ENCODE measurements around the gene ATP5PO.

ATP5PO gene, protein sequence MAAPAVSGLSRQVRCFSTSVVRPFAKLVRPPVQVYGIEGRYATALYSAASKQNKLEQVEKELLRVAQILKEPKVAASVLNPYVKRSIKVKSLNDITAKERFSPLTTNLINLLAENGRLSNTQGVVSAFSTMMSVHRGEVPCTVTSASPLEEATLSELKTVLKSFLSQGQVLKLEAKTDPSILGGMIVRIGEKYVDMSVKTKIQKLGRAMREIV
- total RNA-seq, result 13.5 to 22.8 (median 19.9) reads per million in 3 donors

DNA sequence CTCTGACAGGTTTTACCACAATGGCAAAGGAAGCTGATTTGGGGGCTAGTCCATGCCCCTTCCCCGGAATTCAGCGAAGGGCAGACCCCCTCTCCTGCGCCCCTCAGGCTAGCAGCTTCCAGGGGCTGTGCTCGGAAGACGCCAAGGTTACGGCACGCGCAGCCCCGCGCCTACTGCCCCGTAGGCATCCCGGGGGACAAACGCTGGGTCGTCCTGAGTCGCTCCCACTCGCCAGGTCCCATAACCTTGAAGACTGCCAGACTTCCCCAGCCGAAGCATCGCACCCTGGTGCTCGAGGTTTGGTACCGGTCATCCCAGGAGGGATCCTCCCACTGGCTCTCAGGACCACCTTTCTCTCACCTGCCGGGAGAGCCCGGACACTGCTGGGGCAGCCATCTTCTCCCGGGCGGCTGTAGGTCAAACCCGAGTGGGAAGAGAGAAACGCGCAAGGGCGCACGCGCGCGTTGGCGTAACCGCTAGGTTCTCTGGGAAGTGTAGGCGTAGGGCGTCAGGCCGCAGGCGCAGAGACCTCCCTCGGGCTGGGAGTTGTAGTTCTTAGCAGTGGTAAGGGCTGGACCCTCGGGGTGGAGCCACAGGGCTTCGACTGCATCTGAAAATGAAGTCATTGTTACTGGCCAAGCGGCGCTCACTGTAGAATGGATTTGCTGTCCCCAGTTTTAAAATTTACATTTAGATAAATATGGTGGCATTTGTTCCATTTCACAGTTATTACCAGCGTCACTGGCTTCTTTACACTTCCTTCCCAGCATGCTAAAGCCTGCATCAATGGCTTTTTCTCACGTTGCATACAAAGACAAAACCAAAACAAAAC lies at the start of gene ATP5PO:
Gene ATP5PO (minus strand): TSS at position 437 of the 832 bp plus-strand sequence. CDS start 41 bp downstream, at position 396.
- H3K36me3 ChIP-seq (ENCODE audit: control insufficient read depth, insufficient read depth, low read length), result peaks cover 21% of the 10 kb centered on the region
- peak; percentile 88 to 96 (median 92) for DNase-seq

DNA sequence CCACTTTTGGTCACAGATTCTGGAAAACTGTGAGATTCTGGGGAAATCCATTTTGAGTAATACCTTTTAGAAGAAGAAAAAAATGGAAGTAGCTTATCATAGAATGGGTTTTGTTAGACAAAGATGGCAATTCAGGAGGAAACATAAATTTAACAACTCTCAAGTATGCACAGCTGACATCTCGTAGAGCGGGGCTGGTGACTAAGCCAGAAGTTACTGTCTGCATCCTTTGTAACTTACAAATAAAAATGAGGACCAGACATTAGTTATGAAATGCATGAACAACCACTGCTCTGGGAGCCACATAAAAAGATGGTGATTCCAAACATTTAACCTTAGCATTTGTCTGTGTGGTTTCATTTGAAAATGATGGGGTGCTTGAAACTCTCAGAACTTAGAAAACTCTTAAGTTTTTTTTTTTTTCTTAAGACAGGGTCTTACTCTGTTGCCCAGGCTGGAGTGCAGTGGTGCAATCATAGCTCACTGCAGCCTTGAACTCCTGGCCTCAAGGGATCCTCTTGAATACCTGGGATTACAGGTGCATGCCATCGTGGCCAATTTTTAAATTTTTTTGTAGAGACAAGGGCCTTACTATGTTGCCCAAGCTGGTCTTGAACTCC lies 49.2 kb upstream of the ATP5PO start:
- peaks cover 18% of the 10 kb centered on the region for H3K36me3 ChIP-seq (ENCODE audit: control insufficient read depth, insufficient read depth, low read length)
- H3K4me3 ChIP-seq (ENCODE audit: insufficient read depth, low read depth, low read length, poor library complexity, severe bottlenecking), result no peak overlapping the region
- no peaks in the 10 kb centered on the region for H3K4me1 ChIP-seq (ENCODE audit: control insufficient read depth, insufficient read depth, low read length, poor library complexity, severe bottlenecking)
- no peaks in the 10 kb centered on the region for H3K27me3 ChIP-seq (replicated peaks; ENCODE audit: control insufficient read depth, insufficient read depth, low read length, poor library complexity, severe bottlenecking)
- H3K27ac ChIP-seq (ENCODE audit: insufficient read depth, low read length, poor library complexity, severe bottlenecking), result no peak overlapping the region
- DNase-seq, result no peak
- H3K9me3 ChIP-seq (ENCODE audit: control insufficient read depth, low read length), result no peaks in the 10 kb centered on the region

More for the DNA sequence above, at the start of gene ATP5PO:
- Histone ChIP-seq H3K9me3 (ENCODE audit: control insufficient read depth, low read length) (no peaks in the 10 kb centered on the region), H3K4me3 (ENCODE audit: insufficient read depth, low read depth, low read length, poor library complexity, severe bottlenecking) (peak within 1 kb of the TSS; percentile 90), H3K27me3 (replicated peaks; ENCODE audit: control insufficient read depth, insufficient read depth, low read length, poor library complexity, severe bottlenecking) (no peaks in the 10 kb centered on the region), H3K4me1 (ENCODE audit: control insufficient read depth, insufficient read depth, low read length, poor library complexity, severe bottlenecking) (peaks cover 10% of the 10 kb centered on the region), H3K27ac (ENCODE audit: insufficient read depth, low read length, poor library complexity, severe bottlenecking) (peak within 1 kb of the TSS; percentile 84)

DNA sequence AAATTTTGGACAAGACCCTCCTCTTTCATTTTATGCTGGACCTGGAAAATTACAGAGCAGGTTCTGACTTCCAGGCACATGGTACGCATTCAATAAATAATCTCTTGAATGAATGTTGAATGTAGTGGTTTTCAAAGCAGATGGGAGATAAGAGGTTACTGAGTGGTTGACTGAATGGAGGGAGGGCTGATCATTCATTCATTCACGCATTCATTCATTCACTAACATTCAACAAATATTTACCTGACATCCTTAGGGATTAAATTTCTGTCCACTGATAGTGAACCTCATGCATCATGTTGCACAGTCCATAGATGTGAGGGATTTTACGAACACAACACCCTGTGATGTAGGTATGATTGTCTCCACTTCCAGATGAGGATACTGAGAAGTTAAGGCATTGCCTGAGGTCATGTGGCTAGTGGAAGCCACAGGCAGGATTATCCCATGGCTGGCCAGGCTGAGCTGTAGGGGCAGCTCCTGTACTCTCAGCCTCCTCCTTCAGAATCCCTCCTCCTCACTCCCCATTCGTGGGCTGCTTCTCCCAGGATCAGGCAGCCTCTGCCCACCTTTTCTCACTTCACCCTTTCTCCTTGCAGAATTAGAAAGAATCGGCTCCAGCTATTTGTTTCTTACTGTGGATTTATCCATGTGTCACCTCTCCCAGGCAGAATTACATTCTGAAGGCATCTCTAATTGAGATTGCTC lies 48.4 kb upstream of the ATP5PO start:
- no peaks in the 10 kb centered on the region for H3K27me3 ChIP-seq (replicated peaks; ENCODE audit: control insufficient read depth, insufficient read depth, low read length, poor library complexity, severe bottlenecking)
- H3K36me3 ChIP-seq (ENCODE audit: control insufficient read depth, insufficient read depth, low read length), result peaks cover 10% of the 10 kb centered on the region
- H3K27ac ChIP-seq (ENCODE audit: insufficient read depth, low read length, poor library complexity, severe bottlenecking), result no peak overlapping the region
- DNase-seq, result no peak
- no peaks in the 10 kb centered on the region for H3K4me1 ChIP-seq (ENCODE audit: control insufficient read depth, insufficient read depth, low read length, poor library complexity, severe bottlenecking)
- H3K4me3 ChIP-seq (ENCODE audit: insufficient read depth, low read depth, low read length, poor library complexity, severe bottlenecking), result no peak overlapping the region
- H3K9me3 ChIP-seq (ENCODE audit: control insufficient read depth, low read length), result no peaks in the 10 kb centered on the region

DNA sequence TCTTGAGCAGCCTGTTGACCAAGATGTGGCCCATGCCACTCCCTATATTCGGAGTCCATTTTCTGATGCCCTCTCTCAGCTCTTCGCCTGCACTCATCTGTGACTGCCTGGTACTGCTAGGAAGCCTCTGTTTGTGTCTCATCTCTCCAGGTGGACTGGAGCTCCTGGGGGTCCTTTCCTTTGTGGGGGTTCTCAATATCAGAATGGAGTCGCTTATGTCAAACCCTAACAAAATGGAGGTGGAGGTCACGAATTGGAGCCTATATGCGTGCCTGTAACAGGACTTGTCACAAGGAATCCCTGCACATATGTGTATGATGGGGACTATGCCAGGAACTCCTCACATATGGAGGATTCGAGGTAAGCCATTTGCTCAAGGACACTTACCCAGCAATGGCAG lies 46.7 kb upstream of the ATP5PO start:
- no peak overlapping the region for H3K27ac ChIP-seq (ENCODE audit: insufficient read depth, low read length, poor library complexity, severe bottlenecking)
- DNase-seq, result no peak
- no peaks in the 10 kb centered on the region for H3K27me3 ChIP-seq (replicated peaks; ENCODE audit: control insufficient read depth, insufficient read depth, low read length, poor library complexity, severe bottlenecking)
- no peaks in the 10 kb centered on the region for H3K4me1 ChIP-seq (ENCODE audit: control insufficient read depth, insufficient read depth, low read length, poor library complexity, severe bottlenecking)
- peaks cover 8% of the 10 kb centered on the region for H3K36me3 ChIP-seq (ENCODE audit: control insufficient read depth, insufficient read depth, low read length)
- no peaks in the 10 kb centered on the region for H3K9me3 ChIP-seq (ENCODE audit: control insufficient read depth, low read length)
- H3K4me3 ChIP-seq (ENCODE audit: insufficient read depth, low read depth, low read length, poor library complexity, severe bottlenecking), result no peak overlapping the region

DNA sequence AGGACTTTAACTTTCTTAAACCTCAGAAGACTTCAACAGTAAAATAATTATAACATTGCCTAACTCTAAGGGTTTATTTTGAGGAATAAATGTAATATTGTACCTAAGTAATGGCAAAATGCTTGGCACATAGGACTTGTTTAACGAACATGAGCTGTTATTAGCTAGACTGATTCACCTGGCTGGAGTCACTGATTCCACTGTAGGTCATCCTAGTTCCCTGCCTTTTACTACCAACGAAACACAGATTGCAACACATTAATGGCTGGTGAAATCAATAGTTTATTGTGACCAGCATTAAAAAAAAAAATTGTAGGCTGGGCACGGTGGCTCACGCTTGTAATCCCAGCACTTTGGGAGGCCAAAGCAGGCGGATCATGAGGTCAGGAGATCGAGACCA lies 45.5 kb upstream of the ATP5PO start:
- no peak overlapping the region for H3K4me3 ChIP-seq (ENCODE audit: insufficient read depth, low read depth, low read length, poor library complexity, severe bottlenecking)
- no peak overlapping the region for H3K27ac ChIP-seq (ENCODE audit: insufficient read depth, low read length, poor library complexity, severe bottlenecking)
- peaks cover 4% of the 10 kb centered on the region for H3K36me3 ChIP-seq (ENCODE audit: control insufficient read depth, insufficient read depth, low read length)
- no peaks in the 10 kb centered on the region for H3K4me1 ChIP-seq (ENCODE audit: control insufficient read depth, insufficient read depth, low read length, poor library complexity, severe bottlenecking)
- no peaks in the 10 kb centered on the region for H3K9me3 ChIP-seq (ENCODE audit: control insufficient read depth, low read length)
- no peak for DNase-seq
- H3K27me3 ChIP-seq (replicated peaks; ENCODE audit: control insufficient read depth, insufficient read depth, low read length, poor library complexity, severe bottlenecking), result no peaks in the 10 kb centered on the region

DNA sequence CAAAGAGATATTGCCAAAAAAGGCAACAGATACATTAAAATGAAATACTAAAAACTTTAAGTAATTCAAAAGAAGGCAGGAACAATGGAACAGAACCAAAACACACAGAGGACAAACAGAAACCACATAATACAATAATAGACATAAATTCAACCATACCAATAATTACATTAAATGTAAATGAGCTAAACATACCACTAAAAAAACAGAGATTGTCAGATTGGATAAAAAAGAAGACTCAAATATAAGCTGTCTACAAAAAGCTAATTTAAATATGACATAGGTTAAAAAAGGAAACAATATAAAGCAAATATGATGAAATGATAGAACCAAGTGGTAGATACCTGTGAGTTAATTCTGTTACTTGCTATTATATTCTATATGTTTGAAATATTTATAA lies 44.1 kb upstream of the ATP5PO start:
- no peak for DNase-seq
- Histone ChIP-seq H3K27ac (ENCODE audit: insufficient read depth, low read length, poor library complexity, severe bottlenecking) (no peak overlapping the region), H3K9me3 (ENCODE audit: control insufficient read depth, low read length) (no peaks in the 10 kb centered on the region), H3K4me1 (ENCODE audit: control insufficient read depth, insufficient read depth, low read length, poor library complexity, severe bottlenecking) (no peaks in the 10 kb centered on the region), H3K27me3 (replicated peaks; ENCODE audit: control insufficient read depth, insufficient read depth, low read length, poor library complexity, severe bottlenecking) (no peaks in the 10 kb centered on the region), H3K4me3 (ENCODE audit: insufficient read depth, low read depth, low read length, poor library complexity, severe bottlenecking) (no peak overlapping the region), H3K36me3 (ENCODE audit: control insufficient read depth, insufficient read depth, low read length) (peaks cover 4% of the 10 kb centered on the region)

DNA sequence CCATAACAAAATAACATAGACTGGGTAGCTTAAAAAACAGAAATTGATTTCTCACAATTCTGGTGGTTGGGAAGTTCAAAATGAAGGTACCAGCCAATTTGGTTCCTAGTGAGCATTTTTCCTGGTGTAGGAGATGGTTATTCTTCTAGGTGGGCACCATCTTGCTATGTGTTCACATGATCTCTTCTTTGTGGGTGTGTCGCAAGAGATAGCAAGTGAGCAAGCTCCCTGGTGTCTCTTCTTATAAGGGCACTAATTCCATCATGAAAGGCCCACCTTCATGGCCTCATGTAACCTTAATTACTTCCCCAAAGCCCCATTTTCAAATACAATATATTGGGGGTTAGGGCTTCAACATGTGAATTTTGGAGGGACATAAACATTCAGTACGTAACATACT lies 38.8 kb upstream of the ATP5PO start:
- DNase-seq, result no peak
- Histone ChIP-seq H3K4me3 (ENCODE audit: insufficient read depth, low read depth, low read length, poor library complexity, severe bottlenecking) (no peak overlapping the region), H3K9me3 (ENCODE audit: control insufficient read depth, low read length) (no peaks in the 10 kb centered on the region), H3K4me1 (ENCODE audit: control insufficient read depth, insufficient read depth, low read length, poor library complexity, severe bottlenecking) (peaks cover 21% of the 10 kb centered on the region), H3K27me3 (replicated peaks; ENCODE audit: control insufficient read depth, insufficient read depth, low read length, poor library complexity, severe bottlenecking) (no peaks in the 10 kb centered on the region), H3K36me3 (ENCODE audit: control insufficient read depth, insufficient read depth, low read length) (no peaks in the 10 kb centered on the region), H3K27ac (ENCODE audit: insufficient read depth, low read length, poor library complexity, severe bottlenecking) (no peak overlapping the region)

DNA sequence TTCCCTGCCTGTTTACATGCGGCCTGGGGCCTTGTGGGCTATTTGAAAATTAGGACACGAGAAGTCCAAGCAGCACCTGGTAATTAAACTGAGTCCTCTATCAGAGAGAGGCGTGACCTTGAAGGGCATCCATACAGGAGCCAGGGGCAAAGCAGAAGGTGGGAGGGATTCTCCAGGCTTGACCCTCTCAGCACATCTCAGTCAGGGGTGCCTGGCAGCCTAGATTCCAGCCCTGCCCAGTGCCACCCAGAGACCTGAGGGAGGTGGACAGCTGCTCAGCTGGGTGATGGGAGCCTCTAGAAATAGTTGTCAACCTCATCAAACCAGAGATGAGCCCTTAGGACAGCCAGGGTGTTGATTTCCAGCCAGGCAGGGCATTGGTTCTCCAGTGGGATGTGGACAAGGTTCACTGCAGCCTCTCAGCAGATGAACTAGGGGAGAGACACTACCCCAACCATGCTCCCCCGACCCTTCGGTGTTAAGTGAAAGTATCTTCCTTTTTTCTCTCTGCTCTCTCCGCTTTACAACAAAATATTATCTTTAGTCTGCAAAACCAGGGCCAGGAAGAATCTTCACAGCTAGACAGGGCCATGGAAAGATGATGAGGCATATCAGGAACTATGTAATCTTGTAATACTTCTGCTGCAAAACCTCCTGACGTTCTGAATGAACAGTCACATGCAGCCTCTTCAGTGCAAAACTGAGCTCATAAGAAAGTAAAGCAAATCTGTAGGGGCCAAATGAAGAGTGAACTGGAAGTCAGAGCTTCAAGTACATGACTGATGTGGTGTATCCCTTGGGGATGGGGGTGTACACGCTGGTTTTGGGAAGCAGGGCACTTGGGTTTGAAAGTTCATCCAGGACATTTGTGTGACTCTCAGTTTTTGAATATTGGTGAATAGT lies 35.9 kb upstream of the ATP5PO start:
- Histone ChIP-seq H3K36me3 (ENCODE audit: control insufficient read depth, insufficient read depth, low read length) (no peaks in the 10 kb centered on the region), H3K4me3 (ENCODE audit: insufficient read depth, low read depth, low read length, poor library complexity, severe bottlenecking) (no peak overlapping the region), H3K4me1 (ENCODE audit: control insufficient read depth, insufficient read depth, low read length, poor library complexity, severe bottlenecking) (peaks cover 40% of the 10 kb centered on the region), H3K9me3 (ENCODE audit: control insufficient read depth, low read length) (no peaks in the 10 kb centered on the region), H3K27ac (ENCODE audit: insufficient read depth, low read length, poor library complexity, severe bottlenecking) (peak overlapping the region; percentile 63), H3K27me3 (replicated peaks; ENCODE audit: control insufficient read depth, insufficient read depth, low read length, poor library complexity, severe bottlenecking) (no peaks in the 10 kb centered on the region)
- DNase-seq, result no peak

DNA sequence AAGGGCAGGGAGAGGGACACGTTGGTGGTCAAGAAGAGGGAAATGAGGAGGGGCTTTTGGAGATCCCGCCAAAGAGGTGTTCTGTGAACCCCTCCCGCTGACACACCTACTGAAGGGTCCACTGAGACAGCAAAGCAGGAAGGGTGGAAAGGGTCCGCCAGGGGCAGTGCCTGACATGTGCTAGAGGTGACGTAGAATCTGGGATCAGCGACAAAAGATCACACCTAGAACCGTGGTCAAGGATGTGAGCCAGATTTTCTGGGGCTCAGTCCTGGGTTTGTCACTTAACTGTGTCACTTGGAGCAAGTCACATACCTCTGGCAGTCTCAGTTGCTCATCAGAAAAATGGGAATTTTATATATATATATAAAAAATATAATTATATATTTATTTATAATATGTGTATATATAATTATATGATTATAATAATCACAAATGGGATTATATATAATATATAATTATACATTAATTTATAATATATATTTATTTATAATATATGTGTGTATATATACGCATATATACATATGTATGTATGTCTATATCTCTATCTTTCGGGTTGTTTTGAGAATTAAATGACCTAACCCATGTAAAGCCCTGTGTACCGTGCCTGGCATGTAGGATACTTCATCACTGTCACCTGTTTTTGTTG lies 35.0 kb upstream of the ATP5PO start:
- H3K27ac ChIP-seq (ENCODE audit: insufficient read depth, low read length, poor library complexity, severe bottlenecking), result peak overlapping the region; percentile 98
- H3K9me3 ChIP-seq (ENCODE audit: control insufficient read depth, low read length), result no peaks in the 10 kb centered on the region
- DNase-seq, result no peak
- no peaks in the 10 kb centered on the region for H3K36me3 ChIP-seq (ENCODE audit: control insufficient read depth, insufficient read depth, low read length)
- no peaks in the 10 kb centered on the region for H3K27me3 ChIP-seq (replicated peaks; ENCODE audit: control insufficient read depth, insufficient read depth, low read length, poor library complexity, severe bottlenecking)
- peak overlapping the region; percentile 23 for H3K4me3 ChIP-seq (ENCODE audit: insufficient read depth, low read depth, low read length, poor library complexity, severe bottlenecking)
- peaks cover 46% of the 10 kb centered on the region for H3K4me1 ChIP-seq (ENCODE audit: control insufficient read depth, insufficient read depth, low read length, poor library complexity, severe bottlenecking)
